Sigmoid colon (tissue), 7 donors: Measurements from ENCODE around the gene MRGPRX3. TPM values are rescaled to one million over a fixed set of nuclear protein-coding genes. Genes with fewer than 3 reads are reported as not detected.

ENCODE experiments used
- DNase-seq: peaks from one replicate; pipeline ENCODE4 v3.0.0-alpha.2; 2019
- H3K27ac ChIP-seq, 4 donors: fragments of 200-600 bp; sonication (generic); one replicate each; pipeline ENCODE4 v1.5.1; 2016 to 2019; ENCODE audit warnings: mild to moderate bottlenecking in 1 of 4
- H3K27me3 ChIP-seq, 3 donors: fragments of 200-600 bp; sonication (generic); one replicate each; pipeline ENCODE4 v1.5.1; 2019; ENCODE audit warnings: mild to moderate bottlenecking in 1 of 3
- H3K36me3 ChIP-seq, 4 donors: fragments of 200-600 bp; sonication (generic); one replicate each; pipeline ENCODE4 v1.5.1; 2016 to 2019
- H3K4me1 ChIP-seq, 4 donors: fragments of 200-600 bp; sonication (generic); one replicate each; pipeline ENCODE4 v1.5.1; 2017 to 2019
- H3K4me3 ChIP-seq, 4 donors: fragments of 200-600 bp; sonication (generic); one replicate each; pipeline ENCODE4 v1.5.1; 2017 to 2019; ENCODE audit warnings: mild to moderate bottlenecking in 2 of 4, moderate library complexity in 1 of 4
- H3K9me3 ChIP-seq, 4 donors: fragments of 200-600 bp in 3 of 4; sonication (generic) in 3 of 4; one replicate each; pipeline versions ENCODE4 v1.5.1 to v1.6.1; 2013 to 2019
- CTCF ChIP-seq, 4 experiments: fragments of 450-650 bp in 3 of 4; fragments of 200-600 bp in 1 of 4; IDR thresholded peaks; one replicate each; pipeline ENCODE4 v1.5.1; 2016 to 2019; ENCODE audit warnings: antibody characterized with exemption in 4 of 4, mild to moderate bottlenecking in 3 of 4, moderate library complexity in 2 of 4
- EP300 ChIP-seq, 4 donors: sonication (generic); formaldehyde crosslinking; IDR thresholded peaks; one replicate each; pipeline ENCODE4 v1.6.1; 2017; ENCODE audit warnings: antibody characterized with exemption in 4 of 4
- POLR2A ChIP-seq, 2 donors: fragments of 450-650 bp; IDR thresholded peaks; one replicate each; pipeline ENCODE4 v1.6.1; 2016; ENCODE audit warnings: antibody characterized with exemption in 2 of 2, mild to moderate bottlenecking in 2 of 2, moderate library complexity in 2 of 2
- POLR2AphosphoS5 ChIP-seq, 4 donors: sonication (generic); formaldehyde crosslinking; IDR thresholded peaks; one replicate each; pipeline ENCODE4 v1.6.1; 2017; ENCODE audit warnings: antibody characterized with exemption in 4 of 4
- WGBS, 2 donors: extraction: QIAGEN DNeasy Blood & Tissue Kit; methylation state at CpG; one replicate each; pipeline ENCODE4 v1.1.7; 2013; 5-methylcytosine and 5-hydroxymethylcytosine counted together
- intact Hi-C: fragments of 100-400 bp; cut with DNase I; formaldehyde crosslinking; loops from one replicate; pipeline ENCODE4 v1.15.1; 2023
- polyA plus RNA-seq, 3 donors: library from polyadenylated mRNA; stranded (reverse); fragments of 200-250 nt; gene quantifications; one replicate each; pipeline ENCODE4 v1.2.3, GENCODE V29; 2013
- total RNA-seq, 4 donors: library from RNA; depleted of rRNA; stranded (reverse); fragments of >200 nt; gene quantifications; one replicate each; pipeline ENCODE4 v1.1.0, GENCODE V29; 2016
- donor health status: healthy with polysubstance abuse.
- donor health status: Bipolar disorder and iron deficiency.
- donor health status: healthy.

Gene MRGPRX3
- total and polyA plus RNA-seq, 7 donors = not detected

- H3K9me3 ChIP-seq = no peaks in the 10 kb centered on the region
- 50 to 54% methylated on average over 3 of the region's 3 CpGs for WGBS, 2 donors
- no peak for TF ChIP-seq CTCF (IDR thresholded peaks at IDR 0.05)
- no peak for TF ChIP-seq POLR2AphosphoS5 (IDR thresholded peaks at IDR 0.05)
- TF ChIP-seq EP300 (IDR thresholded peaks at IDR 0.05) = no peak
- no peak for TF ChIP-seq POLR2A (IDR thresholded peaks at IDR 0.05)
- H3K27me3 ChIP-seq = no peaks in the 10 kb centered on the region
- H3K27ac ChIP-seq = no peak overlapping the region
- H3K4me3 ChIP-seq = no peak overlapping the region
- no peak for DNase-seq
- no peaks in the 10 kb centered on the region for H3K36me3 ChIP-seq
- intact Hi-C loops = no loop called here
- no peaks in the 10 kb centered on the region for H3K4me1 ChIP-seq
Measured at GRCh38 chr11:18145837-18146236, 13.5 kb downstream of the MRGPRX3 start.

GRCh38 chr11:18151581-18151980 is 19.2 kb downstream of the MRGPRX3 start:
- no peak for DNase-seq
- H3K27me3 ChIP-seq = no peaks in the 10 kb centered on the region
- intact Hi-C loops = no loop called here
- no peak for TF ChIP-seq POLR2A (IDR thresholded peaks at IDR 0.05)
- TF ChIP-seq CTCF (IDR thresholded peaks at IDR 0.05) = no peak
- no peak for TF ChIP-seq EP300 (IDR thresholded peaks at IDR 0.05)
- H3K27ac ChIP-seq = no peak overlapping the region
- no peaks in the 10 kb centered on the region for H3K9me3 ChIP-seq
- no peaks in the 10 kb centered on the region for H3K4me1 ChIP-seq
- H3K36me3 ChIP-seq = no peaks in the 10 kb centered on the region
- 84 to 85% methylated on average over 3 of the region's 3 CpGs for WGBS, 2 donors
- H3K4me3 ChIP-seq = no peak overlapping the region

GRCh38 chr11:18168372-18168771 is 36.0 kb downstream of the MRGPRX3 start:
- Histone ChIP-seq H3K27me3 (no peaks in the 10 kb centered on the region), H3K9me3 (no peaks in the 10 kb centered on the region), H3K27ac (no peak overlapping the region), H3K4me1 (no peaks in the 10 kb centered on the region), H3K36me3 (no peaks in the 10 kb centered on the region), H3K4me3 (no peak overlapping the region)
- intact Hi-C loops = no loop called here
- 59 to 62% methylated on average over 1 of the region's 1 CpG for WGBS, 2 donors
- no peak for TF ChIP-seq CTCF (IDR thresholded peaks at IDR 0.05)
- no peak for DNase-seq

GRCh38 chr11:18171377-18172000 is 39.1 kb downstream of the MRGPRX3 start:
- TF ChIP-seq POLR2AphosphoS5 (IDR thresholded peaks at IDR 0.05) (no peak), EP300 (IDR thresholded peaks at IDR 0.05) (no peak), POLR2A (IDR thresholded peaks at IDR 0.05) (no peak), CTCF (IDR thresholded peaks at IDR 0.05) (no peak)
- no peaks in the 10 kb centered on the region for H3K4me1 ChIP-seq
- H3K27ac ChIP-seq = no peak overlapping the region
- intact Hi-C loops = no loop called here
- H3K27me3 ChIP-seq = peaks cover 0 to 6% (median 0%) of the 10 kb centered on the region in 3 donors
- no peaks in the 10 kb centered on the region for H3K36me3 ChIP-seq
- no peak overlapping the region for H3K4me3 ChIP-seq
- DNase-seq = no peak
- WGBS, 2 donors = 57 to 84% methylated on average over 4 of the region's 4 CpGs
- no peaks in the 10 kb centered on the region for H3K9me3 ChIP-seq

GRCh38 chr11:18172666-18173065 is 40.3 kb downstream of the MRGPRX3 start, which contains the start of gene MRGPRX4:
MRGPRX4 (plus strand) TSS chr11:18172837; CDS start chr11:18173257, 420 bp downstream.
- intact Hi-C loops = no loop called here
- WGBS, 2 donors = 77 to 84% methylated on average over 3 of the region's 3 CpGs
- no peak within 1 kb of the TSS for H3K27ac ChIP-seq
- DNase-seq = no peak
- no peaks in the 10 kb centered on the region for H3K4me1 ChIP-seq
- H3K4me3 ChIP-seq = no peak within 1 kb of the TSS
- TF ChIP-seq POLR2A (IDR thresholded peaks at IDR 0.05) (no peak), POLR2AphosphoS5 (IDR thresholded peaks at IDR 0.05) (no peak), CTCF (IDR thresholded peaks at IDR 0.05) (no peak), EP300 (IDR thresholded peaks at IDR 0.05) (no peak)
- peaks cover 0 to 14% (median 0%) of the 10 kb centered on the region in 3 donors for H3K27me3 ChIP-seq
- no peaks in the 10 kb centered on the region for H3K9me3 ChIP-seq
- H3K36me3 ChIP-seq = no peaks in the 10 kb centered on the region
